Measurements from ENCODE around the gene TLK1.
"Not testable (repeated sequence)": the region's sequence is repeated elsewhere in the genome, so short reads cannot be mapped to it uniquely, and the experiment has no call there.

Gene TLK1

GRCh38 chr2:171169333-171169732 is 8.6 kb upstream of the TLK1 start:
- DNase-seq, result no peak

GRCh38 chr2:171167352-171167997 is 6.8 kb upstream of the TLK1 start:
- DNase-seq, result no peak

- DNase-seq, result no peak
Measured at GRCh38 chr2:171166328-171166983, 5.8 kb upstream of the TLK1 start.

- DNase-seq, result no peak
Measured at GRCh38 chr2:171165967-171166327, 5.3 kb upstream of the TLK1 start.

DNA sequence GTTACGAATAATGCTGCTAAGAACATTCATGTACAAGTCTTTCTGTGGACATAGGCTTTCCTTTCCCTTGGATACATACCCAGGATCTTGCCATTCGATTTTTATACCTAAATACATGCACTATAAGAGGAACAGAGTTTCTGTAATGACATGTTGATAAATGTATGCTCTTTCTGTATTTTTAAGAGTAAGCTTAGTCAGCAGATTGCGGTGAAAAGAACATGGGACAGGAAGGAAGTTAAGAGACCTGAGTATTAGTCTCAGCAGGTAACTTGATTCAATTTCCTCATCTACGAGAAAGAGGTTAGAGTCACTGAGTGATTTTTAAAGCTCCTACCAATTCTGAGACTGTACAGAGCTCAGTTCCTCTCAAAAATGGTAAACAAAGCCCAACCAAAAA is 2.6 kb upstream of the TLK1 start:
- no peak for DNase-seq

DNA sequence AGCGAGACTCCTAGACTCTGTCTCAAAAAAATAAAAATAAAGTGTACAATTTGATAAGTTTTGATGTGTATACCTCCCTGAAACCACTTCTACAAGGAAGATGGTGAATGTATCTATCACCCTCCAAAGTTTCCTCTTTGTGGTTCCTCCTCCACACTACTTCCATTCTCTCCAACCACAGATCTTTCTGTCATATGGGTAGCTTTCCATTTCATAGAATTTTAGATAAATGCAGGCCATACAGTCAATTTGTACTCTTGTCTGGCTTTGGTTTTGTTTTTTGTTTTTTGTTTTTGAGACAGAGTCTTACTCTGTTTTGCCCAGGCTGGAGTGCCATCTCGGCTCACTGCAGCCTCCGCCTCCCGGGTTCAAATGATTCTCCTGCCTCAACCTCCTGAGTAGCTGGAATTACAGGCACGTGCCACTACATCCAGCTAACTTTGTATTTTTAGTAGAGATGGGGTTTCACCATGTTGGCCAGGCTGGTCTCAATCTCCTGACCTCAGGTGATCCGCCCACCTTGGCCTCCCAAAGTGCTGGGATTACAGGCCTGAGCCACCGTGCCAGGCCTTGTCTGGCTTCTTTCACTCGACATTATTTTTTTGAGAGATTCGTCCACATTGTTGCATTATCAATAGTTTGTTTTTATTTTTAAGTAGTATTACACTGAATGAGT is 2.0 kb upstream of the TLK1 start:
- not testable (repeated sequence) for DNase-seq

- DNase-seq, result peak; percentile 81
Measured at GRCh38 chr2:171160956-171161740, 455 bp upstream of the TLK1 start.

- peak; percentile 78 for DNase-seq
Measured at GRCh38 chr2:171159372-171160118, 1.1 kb downstream of the TLK1 start.

GRCh38 chr2:171158790-171159371 is 1.8 kb downstream of the TLK1 start:
- no peak for DNase-seq

- no peak for DNase-seq
Measured at GRCh38 chr2:171158036-171158789, 2.5 kb downstream of the TLK1 start.

DNA sequence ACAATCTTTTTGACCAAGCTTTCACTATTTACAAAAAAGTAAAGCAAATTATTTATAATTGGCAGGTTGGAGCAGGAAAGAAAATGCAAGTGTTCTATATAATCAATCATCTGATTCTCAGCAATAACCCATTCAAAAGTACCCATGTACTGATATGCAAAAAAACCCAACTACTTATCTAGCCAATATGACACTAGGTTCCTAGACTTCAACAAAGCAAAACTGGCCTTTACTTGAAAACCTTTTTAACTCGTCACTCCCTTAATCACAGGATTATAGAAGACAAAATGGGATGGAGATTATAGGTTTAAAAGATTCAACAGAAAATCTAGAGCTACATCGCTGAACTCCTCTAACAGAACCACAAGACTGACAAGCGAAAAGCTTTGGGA is 3.6 kb downstream of the TLK1 start:
- no peak for DNase-seq

DNA sequence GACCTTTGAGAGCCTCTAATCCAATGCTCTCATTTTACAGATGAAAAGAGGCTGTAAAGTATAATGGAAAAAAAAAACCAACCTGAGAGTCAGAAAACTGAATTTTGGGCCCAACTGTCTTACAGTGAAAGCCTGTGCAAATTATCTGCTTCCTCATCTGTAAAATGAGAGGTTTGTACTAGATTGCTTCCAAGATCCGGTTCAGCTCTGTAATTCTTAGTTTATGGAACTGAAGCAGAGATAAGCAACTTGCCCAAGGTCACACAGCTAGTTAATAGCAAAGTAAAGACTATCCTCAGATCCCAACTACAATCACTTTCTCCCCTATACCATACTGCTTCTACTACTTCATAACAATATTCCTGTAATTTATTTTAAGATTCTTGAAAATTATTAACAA is 6.3 kb downstream of the TLK1 start:
- DNase-seq, result no peak

DNA sequence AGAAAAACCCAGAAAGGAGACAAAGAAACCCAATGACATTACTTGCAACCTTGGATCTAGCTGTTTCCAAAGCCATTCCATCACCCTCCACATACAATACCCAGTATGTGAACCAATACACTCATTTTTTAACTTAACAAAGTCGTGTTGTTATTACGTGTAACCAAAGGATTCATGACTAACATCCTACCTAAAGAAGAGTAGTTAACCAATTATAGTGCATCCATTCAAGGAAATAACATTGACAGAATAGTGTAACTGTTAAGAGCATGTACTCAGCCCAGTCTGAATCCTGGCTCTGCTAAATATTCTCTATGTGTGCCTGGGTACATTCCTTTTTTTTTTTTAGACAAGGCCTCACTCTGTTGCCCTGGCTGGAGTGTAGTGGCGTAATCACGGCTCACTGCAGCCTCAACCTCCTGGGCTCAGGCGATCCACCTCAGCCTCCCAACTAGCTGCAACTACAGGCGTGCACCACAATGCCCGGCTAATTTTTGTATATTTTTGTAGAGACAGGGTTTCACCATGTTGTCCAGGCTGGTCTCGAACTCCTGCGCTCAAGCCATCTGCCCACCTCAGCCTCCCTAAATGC is 9.9 kb downstream of the TLK1 start:
- no peak for DNase-seq

DNA sequence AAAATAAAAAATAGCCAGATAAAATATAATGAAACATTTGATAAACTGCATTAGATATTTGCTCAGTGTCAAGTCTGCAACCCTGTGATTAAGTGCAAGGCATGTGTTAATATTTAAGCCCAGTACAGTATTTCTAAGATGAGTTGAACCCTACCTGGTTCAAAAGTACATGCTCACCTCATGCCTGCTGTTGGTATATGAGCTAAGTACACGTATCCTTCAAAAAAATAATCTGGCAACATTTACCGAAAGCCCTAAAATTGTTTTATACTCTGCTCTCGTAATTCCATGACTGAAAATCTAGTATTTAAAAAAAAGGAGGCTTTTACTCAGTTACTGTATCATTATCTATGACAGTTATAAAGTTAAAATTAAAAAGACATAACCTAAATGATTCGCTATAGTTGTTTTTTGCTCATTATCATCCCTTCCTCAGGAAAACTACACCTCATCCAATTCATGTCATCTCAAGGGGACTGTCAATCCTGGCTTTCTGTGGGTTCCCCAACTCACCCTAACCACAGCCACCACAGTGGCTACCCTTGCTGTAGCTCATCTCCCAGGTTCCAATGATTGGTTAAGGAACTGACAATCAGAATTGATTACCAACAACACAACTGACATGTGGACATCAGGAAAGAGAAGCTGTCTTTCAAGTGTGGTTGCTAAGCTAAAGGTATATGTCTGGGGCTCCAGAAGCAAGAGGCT is 10.6 kb downstream of the TLK1 start:
- DNase-seq, result no peak

DNA sequence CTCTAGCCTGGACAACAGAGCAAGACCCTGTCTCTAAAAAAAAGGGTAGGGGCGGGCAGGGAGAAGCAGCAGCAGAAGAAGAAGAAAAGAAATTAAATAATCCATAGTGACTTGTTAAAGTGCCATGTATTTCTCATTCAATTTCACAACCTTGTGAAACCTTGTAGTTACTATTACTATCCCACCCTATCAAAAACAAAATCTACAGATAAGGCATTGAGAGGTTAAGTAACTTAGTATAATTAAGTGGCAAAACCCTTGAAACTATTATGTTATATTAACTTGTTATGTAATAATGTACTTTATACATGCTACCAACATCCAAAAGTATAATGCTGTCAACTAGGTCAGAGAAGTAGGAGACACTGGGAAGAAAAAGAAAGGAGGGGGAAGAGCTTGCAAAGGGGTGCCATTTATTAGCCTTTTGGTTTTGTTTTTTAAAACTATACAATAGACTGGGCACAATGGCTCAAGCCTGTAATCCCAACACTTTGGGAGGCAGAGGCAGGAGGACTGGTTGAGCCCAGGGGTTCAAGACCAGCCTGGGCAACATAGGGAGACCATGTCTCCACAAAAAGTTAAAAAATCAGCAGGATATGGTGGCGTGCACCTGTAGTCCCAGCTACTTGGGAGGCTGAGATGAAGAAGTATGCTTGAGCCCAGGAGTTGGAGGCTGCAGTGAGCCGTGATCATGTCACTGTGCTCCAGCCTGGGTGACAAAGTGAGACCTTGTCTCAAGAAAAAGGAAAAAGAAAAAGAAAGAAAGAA is 11.3 kb downstream of the TLK1 start:
- no peak for DNase-seq

GRCh38 chr2:171147081-171147480 is 13.6 kb downstream of the TLK1 start:
- no peak for DNase-seq

DNA sequence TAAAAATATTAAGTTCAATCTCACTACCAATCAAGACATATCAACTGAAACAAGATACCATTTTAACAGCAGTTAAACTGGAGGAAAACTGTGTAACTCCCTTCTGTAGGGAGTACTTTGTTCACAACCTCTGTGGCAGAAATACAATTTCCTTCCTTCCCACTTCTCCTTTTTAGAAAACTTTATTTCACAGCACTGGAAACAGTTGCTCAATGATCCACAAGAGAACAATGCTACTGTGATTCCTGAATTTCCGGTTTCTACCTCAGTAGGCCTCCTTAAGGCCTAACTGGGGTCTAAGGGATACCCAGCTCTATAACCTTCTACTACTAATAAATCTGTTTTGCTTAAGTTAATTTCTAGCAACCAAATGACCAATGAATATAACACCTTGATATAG is 14.1 kb downstream of the TLK1 start:
- no peak for DNase-seq

GRCh38 chr2:171146071-171146470 is 14.6 kb downstream of the TLK1 start:
- DNase-seq, result no peak

GRCh38 chr2:171143670-171144062 is 17.0 kb downstream of the TLK1 start:
- DNase-seq, result no peak

DNA sequence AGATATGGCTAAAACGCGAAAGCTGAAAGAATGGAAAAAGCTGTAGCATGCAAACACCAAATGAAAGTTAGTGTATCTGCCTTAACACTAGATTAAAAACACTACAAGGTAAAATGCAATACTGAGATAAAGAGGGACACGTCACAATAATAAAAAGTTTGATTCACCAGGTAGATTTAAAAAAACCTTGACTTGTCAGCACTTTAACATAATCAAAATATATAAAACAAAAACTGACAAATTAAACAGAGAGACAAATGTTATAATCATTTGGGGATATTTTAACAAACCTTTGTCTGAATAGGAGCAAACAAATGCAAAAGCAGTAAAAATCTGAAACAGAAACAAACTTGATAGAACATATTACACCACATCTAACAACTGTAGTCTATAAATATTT is 18.3 kb downstream of the TLK1 start:
- DNase-seq, result no peak
